GM18505 (cell line): ENCODE measurements around the gene RPL23.

Experiments
- ATAC-seq: cut with Tn5 transposase; IDR thresholded peaks from one replicate; pipeline ENCODE4 v1.9.1; 2021; ENCODE audit not compliant: unreplicated experiment
- POLR2A ChIP-seq: IDR thresholded peaks from 4 replicates; pipeline ENCODE4 v1.6.1; 2011; ENCODE audit warnings: borderline replicate concordance; ENCODE audit not compliant: insufficient read depth, insufficient read length; ENCODE audit errors: extremely low read depth

RPL23 gene

DNA sequence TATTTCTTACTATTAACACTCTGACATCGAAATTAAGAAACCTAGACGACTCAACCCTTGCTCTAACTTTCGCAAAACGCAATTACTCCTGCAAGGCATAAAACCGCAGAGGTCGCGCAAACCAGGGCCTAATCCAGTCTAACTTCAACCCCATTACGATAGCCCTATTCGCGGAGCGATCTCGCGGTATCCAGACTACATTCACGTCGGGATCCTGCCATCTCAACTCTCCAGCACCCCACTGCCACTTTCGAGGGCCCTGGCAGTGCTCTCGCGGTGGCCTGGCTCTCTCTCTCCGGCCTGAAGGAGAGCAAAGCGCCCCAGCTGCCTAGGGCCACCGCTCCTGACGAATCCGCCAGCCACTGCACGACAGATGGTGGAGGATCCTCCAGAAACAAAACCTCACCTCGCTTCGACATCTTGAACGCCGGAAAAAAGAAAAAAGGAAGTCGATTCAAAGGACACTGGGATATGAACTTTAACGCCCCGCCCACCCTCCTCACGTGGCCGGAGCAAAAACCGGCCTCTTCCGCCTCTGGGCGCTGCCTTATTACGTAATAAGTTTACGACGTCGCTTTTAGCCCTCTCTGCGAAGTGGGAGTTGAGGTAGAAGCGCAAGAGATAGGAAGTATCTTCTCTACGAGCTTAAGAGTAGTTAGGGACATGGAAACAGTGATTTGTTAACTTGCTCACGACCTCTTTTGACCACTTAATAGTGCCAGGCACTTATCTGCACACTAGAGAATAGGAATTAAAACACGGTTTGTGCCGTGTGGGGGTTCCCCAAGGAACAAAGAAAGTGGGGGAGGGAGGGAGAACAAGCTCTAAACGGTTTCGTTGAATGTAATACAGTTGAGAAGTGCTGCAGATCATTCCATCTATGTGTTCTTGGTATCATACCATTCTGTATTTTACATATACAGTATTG, at the start of gene RPL23:
RPL23 (minus strand) TSS at position 430 of the 928 bp plus-strand sequence; CDS start at position 419, 11 bp downstream.
- TF ChIP-seq POLR2A = peak; percentile 99
- ATAC-seq = peak; percentile 79

DNA sequence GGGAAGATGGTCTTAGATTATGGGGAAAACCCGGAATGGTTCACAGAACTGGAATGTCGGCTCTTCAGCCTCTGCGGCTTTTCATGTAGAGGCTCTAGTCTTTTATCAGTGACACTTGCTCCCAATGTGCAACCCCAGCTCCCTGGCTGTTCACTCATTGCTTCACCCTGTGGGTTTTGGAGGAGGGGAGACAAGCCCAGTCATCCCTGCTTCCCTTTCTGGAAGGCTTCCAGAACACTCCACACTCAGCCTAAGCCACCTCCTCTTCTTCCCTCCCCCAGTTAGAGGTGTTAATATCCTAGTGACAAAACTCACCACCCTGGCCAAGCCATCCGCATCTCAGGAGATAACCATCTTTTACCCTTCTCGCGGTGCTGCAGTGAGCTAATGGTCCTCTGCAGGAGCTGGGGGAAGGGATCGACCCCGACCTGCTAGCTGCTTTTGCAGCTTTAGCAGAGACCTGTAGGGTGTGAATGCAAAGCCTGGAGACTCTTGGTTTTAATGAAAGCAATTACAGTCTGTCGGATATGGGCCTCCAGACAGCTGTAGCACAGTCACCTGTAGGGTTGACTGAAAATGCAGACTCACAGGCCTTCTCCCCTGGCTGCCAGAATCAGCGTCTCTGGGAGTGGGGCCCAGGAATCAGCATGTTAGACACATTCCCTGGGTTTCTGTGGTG, 47.6 kb upstream of the RPL23 start:
- no peak for TF ChIP-seq POLR2A
- no peak for ATAC-seq

DNA sequence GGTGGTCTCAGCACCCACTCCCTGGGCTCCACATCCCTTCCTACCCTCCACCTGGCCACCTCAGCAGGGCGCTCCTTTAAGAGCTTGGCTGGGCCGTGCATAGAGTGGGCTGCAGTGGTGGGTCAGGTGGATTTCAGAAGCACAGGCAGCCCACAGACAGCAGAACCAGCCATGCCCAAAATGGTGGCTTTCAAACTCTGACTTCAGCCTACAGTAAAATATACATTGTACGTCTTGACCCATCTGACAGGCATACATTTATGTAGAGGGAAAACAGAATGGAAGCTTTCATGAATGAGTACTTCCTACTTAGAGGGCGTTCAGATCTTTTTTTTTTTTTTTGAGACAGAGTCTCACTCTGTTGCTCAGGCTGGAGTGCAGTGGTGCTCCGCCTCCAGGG, 45.9 kb upstream of the RPL23 start:
- ATAC-seq = no peak
- TF ChIP-seq POLR2A = no peak

DNA sequence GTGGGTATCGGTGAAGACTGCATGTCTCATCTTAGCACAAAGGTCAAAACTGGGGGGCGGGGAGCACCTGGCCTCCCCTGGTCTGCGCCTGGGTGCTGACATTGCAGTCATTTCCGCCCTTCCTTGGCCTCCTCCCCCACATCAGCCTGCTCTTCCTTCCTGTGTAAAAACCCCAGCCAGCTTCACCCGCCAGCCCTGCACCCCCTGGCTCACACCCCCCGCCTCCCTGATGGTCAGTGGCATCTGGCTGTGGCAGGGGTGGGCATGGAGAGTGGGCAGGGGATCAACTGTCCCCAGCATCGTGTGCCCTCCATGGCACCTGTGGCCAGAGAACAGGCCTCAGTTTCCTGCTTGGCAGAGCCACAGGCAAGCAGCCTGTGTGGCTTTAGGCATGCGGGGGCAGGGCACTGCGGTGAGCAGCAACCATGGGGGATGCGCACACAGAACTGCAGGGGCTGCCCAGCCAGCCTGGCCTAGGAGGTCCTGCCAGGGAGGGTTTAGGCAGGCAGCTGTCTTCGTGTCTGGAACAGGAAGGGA, 45.4 kb upstream of the RPL23 start:
- ATAC-seq = peak; percentile 77

DNA sequence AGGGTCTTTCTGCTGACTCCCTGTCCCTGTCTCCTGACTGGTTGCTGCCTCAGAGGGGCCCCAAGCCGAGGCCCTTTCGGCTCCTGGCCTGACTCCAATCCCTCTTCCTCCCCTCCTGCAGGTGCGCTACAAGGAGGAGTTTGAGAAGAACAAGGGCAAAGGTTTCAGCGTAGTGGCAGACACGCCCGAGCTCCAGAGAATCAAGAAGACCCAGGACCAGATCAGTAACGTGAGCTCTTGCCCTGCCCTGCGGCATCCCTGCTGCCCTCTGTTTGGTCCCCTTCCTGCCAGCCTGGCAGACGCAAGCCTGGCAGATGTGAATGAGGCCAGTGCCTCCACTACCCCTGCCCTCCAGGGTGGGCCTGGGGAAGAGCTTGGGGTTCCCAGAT, 44.8 kb upstream of the RPL23 start:
- TF ChIP-seq POLR2A = no peak
- peak; percentile 27 for ATAC-seq

More for the DNA sequence above, 45.4 kb upstream of the RPL23 start:
- peak; percentile 32 for TF ChIP-seq POLR2A

DNA sequence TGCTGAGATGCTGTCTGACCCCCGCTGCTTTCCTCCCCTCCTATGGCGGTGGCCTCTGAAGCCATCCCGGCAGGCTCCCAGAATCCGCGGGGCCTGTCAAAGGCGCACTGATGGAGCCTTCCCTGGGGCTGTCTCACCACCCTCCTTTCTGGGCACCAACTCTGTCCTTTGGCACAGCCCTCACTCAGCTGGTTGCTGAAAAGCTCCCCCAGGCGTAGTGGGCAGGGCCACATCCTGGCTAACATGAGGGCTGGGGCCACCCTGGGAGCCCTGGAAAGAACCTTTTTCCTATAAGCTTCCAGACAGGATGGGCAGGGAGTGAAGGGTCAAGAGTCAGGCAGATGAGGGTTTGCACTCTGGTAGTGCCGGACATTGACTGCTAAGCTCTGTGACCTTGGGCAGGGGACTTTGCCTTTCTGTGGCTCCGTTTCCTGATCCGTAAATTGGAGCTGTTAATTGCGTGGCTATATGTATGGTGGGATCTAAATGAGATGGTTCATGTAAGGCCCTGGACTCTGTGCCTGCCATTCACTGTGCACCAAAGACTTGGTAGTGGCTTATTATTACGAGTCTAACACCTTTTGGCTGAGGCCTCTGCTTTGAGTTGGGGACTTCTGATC, 44.3 kb upstream of the RPL23 start:
- TF ChIP-seq POLR2A = no peak
- ATAC-seq = no peak

DNA sequence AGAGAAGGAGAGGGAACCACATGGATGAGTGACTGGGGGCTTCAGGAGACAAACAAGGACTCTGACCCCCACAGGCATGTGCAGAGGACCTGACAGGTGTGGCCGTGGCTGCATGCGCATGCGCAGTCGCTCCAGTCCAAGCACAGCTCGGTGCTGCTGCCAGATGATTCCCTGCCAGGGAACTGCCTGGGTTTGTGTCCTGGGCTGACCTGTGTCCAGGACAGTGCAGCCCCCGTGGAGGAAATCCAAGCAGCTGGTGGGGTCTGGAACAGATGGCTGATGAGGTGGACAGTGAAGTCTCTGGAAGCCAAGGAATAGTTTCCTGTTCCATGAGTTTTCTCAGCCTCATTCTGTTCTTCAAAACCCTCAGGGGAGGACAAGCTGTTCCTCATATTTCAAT, 43.7 kb upstream of the RPL23 start:
- TF ChIP-seq POLR2A = no peak
- no peak for ATAC-seq

DNA sequence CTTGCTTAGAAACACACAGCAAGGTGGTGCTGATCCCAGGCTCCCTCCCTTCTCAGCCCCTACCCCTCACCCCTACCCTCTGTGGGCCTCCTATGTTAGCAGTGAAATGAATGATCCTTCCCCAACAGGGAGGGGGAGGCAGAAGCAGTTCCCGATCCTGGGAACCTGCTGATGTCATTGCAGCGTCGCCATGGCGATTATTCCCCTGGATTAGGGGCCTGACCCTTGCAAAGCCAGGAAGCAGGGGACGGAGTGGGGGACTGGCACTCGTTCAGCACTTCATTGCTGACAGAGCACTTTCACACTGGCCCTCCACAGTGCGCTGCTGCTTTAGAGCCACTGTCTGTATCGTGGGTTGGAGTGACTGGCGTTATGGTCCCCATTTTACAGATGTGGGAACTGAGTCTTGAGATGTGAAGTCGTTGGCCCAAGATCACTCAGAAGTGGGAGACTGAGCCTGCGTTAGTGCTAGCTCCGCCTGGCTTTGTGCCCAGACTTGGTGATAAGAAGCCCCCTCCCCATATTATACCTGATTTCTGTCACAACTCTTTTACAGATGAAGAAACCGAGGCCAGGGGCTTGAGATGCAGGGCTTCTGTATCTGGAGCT, 42.9 kb upstream of the RPL23 start:
- no peak for TF ChIP-seq POLR2A
- no peak for ATAC-seq

DNA sequence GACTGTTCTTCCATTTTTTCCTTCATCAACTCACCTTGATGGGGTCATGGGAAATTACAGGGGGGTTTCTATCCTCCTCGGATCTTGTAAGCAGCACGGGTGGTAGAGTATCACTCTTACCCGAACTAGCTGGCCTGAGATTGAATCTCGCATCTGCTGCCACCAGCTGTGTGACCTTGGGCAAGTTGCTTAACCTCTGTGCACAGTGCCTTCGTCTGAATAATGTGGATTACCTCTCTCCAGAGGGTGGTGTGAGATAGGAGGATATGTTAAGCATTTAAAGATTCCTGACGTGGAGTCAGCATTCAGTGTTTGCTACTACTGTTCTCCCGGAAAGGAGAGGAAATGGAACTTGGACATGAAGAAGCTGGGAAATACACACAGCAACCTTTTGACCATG, 40.8 kb upstream of the RPL23 start:
- ATAC-seq = no peak
- TF ChIP-seq POLR2A = no peak

DNA sequence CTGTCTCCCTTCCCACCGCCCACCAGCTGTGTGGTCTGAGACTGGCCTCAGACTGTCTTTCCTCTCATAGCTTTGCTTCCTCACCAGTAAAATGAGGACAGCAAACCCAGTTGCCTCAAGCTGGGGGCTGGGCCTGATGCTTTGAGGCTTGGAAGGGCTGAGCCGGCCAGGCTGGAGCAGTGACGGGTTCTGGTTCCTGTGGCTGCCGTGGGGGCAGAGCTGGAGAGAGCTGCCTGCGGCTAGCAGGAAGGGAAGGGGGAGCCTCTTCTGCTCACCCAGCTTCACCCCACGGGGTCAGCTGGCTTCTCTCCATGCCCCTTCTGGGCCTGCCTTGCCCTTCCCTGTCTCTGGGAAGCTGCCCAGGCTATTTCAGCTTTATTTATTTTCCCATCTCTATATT, 40.1 kb upstream of the RPL23 start:
- TF ChIP-seq POLR2A = no peak
- no peak for ATAC-seq

DNA sequence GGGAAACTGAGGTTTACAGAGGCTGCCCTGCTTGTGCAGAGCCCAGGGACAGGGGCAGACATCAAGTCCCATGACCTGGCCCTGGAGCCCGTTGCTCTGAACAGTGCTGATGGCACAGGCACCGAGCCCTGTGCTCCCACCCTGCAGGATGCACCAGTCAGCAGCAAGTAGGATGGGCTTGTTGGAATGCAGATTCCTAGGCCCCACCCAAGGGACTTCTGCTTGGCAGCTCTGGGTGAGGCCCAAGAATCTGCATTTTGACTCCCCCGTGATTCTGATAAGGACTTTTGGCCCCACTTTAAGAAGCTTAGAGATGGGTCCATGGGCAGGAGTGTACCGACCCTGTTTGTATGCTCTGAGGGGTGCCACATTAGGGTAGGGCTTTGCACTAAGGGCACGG, 39.6 kb upstream of the RPL23 start:
- no peak for TF ChIP-seq POLR2A
- no peak for ATAC-seq

DNA sequence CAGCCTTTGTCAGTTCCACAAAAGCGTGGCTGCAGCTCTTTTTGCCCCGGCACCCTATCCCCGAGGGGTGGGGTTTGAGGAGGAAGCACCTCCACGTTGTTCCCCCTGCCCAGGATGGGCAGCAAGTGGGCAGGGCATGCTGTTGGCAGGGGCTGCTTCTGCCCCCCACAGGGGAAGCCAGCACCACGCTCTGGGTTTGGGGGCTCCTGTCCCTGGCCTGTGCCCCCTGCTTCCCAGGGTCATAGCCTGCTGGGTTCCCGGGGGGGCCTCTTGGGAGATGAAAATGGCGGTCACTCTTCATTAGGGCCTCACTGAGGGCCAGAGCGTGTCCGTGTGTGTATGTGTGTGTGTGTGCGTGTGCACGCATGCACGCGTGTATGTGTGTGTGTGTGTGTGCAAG, 39.1 kb upstream of the RPL23 start:
- no peak for TF ChIP-seq POLR2A
- ATAC-seq = no peak

DNA sequence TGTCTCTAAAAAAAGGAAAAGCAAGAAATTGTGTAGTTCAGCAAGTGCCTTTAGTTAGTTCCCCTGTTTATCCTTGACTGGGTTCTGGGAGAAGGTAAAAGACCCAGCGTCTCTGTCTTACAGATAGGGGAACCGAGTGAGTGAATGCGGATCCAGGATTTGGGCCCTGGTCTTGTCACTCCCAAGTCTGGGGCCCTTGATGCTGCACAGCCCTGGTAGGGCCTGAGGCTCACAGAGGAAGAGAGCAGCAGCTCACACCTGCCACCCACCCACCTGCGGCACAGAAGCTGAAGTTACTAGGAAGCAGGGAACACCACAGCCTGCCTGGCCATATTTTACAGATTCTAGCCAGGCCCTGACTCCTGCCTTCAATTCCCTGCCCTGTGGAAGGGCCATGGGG, 38.6 kb upstream of the RPL23 start:
- ATAC-seq = no peak
- TF ChIP-seq POLR2A = no peak
